HepG2 (cell line): ENCODE results near the gene BRIP1.

Source experiments
- FOXM1 ChIP-seq: sonication (generic); formaldehyde crosslinking; IDR thresholded peaks from 2 replicates; pipeline ENCODE4 v1.5.0; 2020; ENCODE audit warnings: missing genetic modification reagents
- JUN ChIP-seq: sonication (generic); formaldehyde crosslinking; IDR thresholded peaks from 2 replicates; pipeline ENCODE4 v1.4.0; 2020; ENCODE audit warnings: mild to moderate bottlenecking, missing genetic modification reagents
- POLR2A ChIP-seq, 2 experiments: IDR thresholded peaks; 2 replicates each; pipeline ENCODE4 v1.6.1; 2011; ENCODE audit warnings: low read depth in 2 of 2, low read length in 2 of 2, mild to moderate bottlenecking in 1 of 2, moderate library complexity in 1 of 2; ENCODE audit not compliant: insufficient read depth in 1 of 2
- ZNF124 ChIP-seq: sonication (generic); formaldehyde crosslinking; IDR thresholded peaks from 2 replicates; pipeline ENCODE4 v1.4.0; 2020; ENCODE audit warnings: missing genetic modification reagents
- TF ChIP-seq, protein P1 (sequence below): sonication (generic); formaldehyde crosslinking; IDR thresholded peaks from 2 replicates; pipeline ENCODE4 v1.5.1; 2020; ENCODE audit warnings: mild to moderate bottlenecking, missing genetic modification reagents

DNA sequence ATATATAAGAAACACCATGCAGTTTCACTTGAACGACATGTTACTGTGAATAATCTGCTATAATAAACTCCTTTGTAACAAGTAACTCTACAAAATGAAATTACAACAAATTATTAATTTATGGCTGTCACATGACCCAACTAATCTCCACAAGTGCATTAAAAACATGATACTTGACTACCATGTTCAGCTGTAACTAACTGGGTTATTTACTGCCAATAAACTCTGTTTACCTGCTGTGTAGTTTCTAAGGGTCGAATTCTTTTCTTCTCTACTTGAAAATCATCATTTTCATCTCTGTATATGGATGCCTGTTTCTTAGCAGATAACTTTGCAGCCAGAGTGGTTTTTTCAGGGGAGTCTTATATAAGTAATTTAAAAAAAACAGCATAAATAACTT lies 14.4 kb downstream of the BRIP1 start:
- TF ChIP-seq FOXM1 (CRISPR knock-in tag) (no peak), JUN (no peak), ZNF124 (CRISPR knock-in tag) (no peak), POLR2A (IDR thresholded peaks at IDR 0.05; ENCODE audit: insufficient read depth in 1 of 2, low read depth in 2 of 2, low read length in 2 of 2) (no peak)
- TF ChIP-seq, protein P1, sequence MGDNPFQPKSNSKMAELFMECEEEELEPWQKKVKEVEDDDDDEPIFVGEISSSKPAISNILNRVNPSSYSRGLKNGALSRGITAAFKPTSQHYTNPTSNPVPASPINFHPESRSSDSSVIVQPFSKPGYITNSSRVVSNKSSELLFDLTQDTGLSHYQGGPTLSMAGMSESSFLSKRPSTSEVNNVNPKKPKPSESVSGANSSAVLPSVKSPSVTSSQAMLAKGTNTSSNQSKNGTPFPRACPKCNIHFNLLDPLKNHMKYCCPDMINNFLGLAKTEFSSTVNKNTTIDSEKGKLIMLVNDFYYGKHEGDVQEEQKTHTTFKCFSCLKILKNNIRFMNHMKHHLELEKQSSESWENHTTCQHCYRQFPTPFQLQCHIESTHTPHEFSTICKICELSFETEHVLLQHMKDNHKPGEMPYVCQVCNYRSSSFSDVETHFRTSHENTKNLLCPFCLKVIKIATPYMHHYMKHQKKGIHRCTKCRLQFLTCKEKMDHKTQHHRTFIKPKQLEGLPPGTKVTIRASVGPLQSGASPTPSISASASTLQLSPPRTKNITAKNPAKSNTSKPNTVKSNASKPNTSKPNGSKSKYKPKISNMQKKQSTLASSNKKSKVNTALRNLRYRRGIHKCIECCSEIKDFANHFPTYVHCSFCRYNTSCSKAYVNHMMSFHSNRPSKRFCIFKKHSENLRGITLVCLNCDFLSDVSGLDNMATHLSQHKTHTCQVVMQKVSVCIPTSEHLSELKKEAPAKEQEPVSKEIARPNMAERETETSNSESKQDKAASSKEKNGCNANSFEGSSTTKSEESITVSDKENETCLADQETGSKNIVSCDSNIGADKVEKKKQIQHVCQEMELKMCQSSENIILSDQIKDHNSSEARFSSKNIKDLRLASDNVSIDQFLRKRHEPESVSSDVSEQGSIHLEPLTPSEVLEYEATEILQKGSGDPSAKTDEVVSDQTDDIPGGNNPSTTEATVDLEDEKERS: no peak
